Cerebellar nuclear complex (tissue), 1 donor: ENCODE measurements around the gene PTPRM.

ENCODE experiments used
- DNase-seq, 2 experiments: peaks; one replicate each; lab custom pipeline; 2025; lab: John Stamatoyannopoulos, UW

The PTPRM gene

DNA sequence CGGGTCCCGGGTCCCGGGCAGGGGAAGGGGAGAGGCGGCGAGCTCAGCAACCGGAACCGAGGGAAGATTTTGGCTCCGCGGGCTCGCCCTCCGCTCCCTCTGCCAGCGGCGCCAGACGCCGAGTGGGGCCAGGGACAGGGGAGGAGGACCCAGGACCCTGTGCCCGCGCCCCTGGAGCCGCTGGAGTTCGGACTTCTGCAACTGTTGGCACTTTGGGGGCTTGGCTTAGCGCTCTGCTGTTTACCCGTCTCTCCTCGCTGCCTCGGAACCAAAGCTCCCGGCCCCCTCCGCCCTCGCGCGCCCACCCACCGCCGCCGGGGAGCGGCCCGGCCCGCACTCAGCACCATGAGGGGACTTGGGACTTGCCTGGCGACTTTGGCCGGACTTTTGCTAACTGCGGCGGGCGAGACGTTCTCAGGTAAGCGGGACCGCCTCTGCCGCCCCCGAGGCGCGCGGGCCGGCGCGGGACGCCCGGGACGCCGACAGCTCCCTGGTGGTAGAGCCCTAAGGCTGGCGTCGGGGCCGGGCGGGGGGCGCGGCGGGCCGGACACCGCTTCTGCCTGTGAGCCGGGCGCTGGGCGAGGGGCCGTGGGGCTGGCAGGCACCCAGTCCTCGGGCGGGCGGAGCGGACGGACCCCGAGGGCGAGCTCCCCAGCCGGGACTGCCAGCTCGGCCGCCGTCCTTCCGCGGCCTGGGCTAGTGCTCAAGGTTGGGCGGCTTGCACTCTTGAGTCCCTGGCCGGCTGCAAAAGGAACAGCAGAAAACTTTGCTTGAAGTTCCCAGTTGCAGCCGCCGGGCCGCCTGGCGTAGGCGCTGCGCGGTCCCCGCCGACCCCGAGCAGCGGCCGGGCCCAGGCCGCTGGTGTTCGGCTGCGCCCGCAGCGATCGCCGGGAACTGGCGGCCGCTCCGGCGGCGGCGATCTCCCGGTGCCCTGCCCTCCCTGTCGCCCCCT is 634 bp downstream of the PTPRM start:
- no peak for DNase-seq

DNA sequence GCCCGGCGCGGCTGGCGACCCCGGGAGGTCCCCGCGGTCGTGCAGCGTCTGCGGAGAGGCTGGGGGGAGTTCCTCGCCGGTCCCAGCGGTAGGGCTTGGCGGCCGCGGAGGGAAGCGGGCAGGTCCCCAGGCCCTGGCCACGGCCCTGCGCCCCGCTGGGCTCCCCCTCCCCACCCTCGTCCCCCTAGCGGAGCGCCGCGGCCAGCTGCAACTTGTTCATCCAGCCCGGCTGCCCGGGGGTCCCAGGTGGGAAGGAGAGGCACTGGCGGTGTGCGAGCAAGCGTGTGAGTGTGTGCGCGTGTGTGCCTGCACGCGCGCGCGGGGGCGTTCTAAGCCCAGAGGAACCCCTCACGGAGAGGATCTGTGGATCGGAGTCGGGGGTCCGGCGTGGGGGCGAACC is 1.3 kb downstream of the PTPRM start:
- no peak for DNase-seq

DNA sequence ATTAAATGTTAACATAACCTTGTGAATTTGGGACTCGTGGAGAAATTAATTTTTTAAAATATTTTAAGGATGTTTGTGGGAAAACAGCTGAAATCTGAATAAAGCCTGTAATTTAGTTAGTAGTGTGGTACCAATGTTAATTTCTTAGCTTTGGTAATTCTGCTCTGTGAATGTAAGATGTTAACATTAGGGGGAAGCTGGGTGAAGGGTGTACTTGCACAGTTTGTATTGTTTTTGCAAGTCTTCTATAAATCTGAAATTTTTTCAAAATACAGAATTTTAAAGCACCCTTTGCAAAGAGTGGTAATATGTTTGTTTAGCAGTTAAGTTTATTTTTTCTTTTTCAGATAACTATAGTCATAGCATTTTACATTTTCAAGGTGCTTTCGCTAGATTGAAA is 4.5 kb downstream of the PTPRM start:
- DNase-seq: no peak

DNA sequence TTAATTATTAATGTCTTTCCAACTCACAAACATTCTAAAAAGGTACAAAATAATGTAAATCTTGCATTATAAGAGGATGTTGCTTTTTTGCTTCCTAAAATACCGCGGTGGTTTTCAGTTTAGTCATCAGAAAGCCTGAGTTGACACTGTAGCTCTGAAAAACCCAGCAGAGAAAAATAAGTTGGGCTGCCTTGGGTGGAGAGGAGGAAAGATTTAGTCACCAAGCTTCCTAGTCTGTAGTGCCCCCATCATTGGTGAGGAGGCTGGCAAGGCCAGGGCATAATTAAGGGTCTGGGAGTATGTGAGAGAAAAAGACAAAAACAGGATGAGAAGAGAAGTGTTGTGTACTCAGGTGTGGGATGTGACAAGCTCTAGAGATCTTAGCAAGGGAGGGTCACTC is 5.7 kb downstream of the PTPRM start:
- no peak for DNase-seq

DNA sequence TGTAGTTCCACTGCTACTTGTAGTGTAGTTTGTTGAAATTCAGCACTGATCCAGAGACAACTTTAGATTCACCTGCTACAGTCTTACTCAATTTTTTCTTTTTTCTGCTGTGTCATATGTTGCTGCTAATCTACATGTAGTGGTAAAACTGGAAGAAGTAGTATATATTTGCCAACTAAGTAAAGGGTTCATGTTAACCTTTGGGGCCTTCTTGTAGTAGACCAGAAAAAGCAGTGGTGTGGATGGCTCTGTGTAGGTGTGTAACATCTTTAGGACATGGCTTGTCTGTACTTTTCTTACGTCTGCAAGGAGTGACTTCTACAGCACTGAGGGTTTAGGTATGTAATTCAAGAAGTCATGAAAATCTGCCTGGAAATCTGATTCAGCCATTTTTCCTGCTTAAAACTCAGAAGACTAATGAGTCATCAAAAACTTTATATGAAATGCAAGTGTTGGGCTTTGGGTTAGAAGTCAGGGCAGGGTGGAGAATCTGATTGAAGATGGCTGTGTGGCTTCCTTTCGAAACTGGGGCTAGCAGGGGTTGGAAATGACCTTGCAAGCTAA is 8.4 kb downstream of the PTPRM start:
- DNase-seq: no peak

DNA sequence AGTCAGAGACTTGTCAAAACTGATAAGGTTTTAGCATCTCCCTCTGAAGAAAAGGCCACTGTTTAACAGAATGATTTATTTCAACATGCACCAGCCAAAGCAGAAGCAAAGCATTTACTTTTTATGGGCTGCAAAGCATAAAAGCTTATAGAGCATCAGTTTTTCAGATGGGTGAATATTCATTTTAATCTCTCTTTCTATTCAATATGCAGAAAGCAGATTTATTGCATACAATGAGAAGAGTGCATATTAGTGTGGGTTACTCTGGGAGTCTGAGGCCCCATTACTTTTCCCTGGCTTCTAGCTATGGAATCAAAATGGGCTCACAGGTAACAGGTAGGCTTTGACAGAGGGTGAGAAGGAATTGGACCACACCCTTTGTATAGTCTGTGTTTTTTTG is 9.0 kb downstream of the PTPRM start:
- DNase-seq: no peak

DNA sequence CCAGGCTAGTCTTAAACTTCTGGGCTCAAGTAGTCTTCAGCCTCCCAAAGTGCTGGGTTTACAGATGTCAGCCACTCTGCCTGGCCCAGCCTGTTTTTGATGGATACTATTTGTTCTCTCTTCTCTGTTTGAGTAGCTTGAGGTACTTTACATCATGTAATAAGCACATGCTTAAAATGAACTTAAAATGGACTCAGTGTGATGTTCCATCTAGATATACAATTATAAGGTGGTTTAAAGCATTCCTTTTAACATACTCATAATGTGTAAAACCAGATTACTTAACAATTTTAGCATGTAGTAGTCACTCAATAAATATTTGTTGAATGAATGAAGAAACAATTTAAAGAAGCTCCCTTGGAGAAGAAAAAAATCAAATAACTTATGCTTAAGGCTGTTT is 9.6 kb downstream of the PTPRM start:
- DNase-seq: no peak

DNA sequence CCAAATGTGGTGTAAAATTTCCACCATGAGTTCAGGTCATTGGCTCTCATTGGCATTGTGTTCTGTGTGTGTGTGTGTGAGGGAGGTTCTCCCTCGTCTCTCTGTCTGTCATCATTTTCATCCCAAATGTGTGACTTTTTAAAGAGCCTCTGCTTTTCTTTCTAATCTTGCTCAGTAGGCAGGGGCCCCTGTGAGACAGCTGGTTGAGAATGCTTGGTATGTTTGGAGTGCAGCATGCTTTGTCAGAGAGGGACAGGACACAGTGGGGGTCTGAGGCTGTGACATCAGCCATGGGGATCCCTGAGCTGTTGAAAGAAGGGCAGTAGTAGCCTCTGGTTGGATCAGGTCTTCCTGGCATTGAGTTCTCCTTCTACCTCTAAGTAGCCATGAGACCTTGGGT is 10.6 kb downstream of the PTPRM start:
- DNase-seq: no peak

DNA sequence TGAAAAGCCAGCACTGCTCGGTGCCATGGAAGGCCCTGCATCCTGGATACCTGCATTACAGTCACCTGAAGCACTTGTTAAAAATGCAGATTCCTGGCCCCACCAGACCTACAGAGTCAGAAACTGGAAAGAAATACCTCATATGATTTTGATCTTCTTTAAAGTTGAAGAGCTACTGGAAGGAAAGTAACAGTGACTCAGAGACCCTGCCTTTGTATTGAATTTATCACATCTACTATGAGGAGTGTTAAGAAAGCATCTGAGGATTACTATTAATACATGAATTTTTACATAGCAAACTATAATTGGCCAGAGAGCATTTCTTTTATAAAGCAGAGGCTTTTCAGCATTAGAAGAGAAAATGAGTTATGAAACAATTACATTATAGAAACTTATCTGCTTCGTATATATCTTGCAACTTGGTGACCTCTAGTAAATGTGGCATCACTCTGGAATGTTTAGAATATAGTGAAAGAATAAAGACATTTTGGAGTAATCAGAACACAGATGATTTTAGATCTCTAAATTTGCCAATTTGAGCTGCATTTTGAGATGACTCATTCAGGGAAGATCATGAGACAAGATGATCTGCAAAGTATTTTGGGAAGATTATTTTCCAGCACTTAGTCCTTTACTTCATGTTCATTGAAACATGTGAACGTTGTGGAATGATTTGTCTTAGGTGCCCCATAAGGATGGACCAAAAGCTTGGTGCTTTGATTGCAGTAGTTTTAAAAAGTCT is 12.2 kb downstream of the PTPRM start:
- no peak for DNase-seq

DNA sequence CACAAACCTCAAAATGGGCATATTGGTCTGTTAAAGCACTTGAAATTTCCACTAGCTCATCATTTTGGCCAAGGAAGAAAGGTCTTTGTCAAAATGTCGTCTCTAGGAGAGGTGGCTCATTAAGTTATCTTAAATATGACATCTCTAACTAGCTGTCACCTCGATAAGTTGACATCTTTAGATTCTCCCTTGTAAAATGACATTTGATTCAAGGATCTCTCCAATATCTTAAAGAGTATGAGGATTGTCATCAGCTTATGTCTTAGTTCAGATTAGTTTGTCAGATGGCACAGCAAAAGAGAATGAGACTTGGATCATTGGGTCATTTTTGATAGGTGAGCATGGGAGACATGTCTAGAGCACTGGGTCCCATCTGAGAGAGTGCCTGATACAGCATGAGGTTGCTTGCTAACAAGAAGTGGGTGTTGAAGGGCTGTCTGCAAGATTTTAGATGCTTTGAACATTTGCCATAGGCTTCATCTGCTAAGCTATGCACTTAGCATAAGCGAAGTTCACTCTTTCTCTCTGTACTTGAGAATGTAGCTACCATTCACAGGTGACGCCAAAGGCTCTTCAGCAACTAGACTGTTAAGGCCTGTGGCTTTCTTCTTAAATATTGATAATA is 12.9 kb downstream of the PTPRM start:
- no peak for DNase-seq

DNA sequence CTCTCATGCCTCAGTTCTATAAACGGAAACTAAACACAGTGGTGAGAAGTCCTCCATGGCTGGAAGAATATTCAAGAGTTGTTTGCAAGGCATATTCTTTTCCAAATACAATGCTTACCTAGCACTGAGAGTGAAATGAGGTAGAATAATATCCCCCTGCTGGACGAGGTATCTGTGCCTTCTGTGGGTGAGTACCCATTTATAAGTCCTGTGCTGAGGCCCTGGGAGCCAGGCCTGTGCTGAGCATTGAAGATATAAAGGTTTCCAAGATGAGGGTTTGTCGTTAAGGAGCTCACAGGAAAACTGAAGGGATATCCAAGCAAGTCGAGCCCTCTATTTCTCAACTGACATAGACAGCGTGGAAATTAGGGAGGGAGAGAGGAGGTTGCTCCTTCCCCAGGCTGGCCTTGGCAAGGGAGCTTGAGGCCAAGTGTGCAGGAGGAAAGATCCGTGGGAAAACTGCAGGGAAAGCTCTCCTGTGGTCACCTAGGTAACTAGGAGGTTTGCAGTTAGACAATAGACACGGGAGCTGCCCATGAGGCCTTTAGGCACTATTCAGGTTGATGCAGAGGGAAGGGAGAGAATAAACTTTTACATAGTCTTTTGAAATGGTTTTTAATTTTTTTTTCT is 17.6 kb downstream of the PTPRM start:
- no peak for DNase-seq

DNA sequence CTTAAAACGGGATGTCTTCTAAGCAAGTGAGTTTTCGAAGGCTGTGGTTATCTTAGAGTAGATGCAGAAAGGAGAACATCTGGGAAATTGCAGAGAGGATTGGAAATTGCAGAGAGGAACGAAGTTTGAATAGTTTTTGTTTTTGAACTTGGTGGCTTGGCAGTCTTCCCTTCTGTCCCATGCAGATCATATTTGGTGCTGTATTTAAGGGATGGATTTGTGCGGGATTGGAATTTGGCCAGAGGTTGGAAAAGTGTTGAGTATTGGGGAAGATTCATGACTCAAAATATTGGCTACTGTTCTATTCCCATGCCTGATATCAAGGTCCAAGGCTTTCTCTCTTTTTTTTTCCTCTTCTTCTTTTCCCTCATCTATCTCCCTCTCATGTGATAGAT is 18.2 kb downstream of the PTPRM start:
- DNase-seq: no peak

DNA sequence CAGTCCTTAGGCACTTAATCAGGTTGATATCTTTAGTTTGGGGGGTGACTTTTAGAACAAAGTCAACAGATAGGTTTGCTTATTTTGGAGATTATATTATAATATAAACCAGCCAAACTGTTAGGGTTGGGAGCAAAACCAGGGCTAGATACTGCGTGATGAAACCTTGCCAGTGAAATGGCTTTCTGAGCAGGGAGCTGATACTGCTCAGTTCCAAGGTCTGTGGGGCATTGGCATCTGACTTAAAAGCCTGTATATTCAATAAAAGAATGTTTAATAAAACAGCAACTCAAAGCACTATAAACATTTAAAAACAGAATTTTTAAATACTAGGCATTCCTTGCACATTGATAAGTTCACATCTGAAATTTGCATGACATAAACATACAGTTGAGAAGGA is 19.3 kb downstream of the PTPRM start:
- no peak for DNase-seq

DNA sequence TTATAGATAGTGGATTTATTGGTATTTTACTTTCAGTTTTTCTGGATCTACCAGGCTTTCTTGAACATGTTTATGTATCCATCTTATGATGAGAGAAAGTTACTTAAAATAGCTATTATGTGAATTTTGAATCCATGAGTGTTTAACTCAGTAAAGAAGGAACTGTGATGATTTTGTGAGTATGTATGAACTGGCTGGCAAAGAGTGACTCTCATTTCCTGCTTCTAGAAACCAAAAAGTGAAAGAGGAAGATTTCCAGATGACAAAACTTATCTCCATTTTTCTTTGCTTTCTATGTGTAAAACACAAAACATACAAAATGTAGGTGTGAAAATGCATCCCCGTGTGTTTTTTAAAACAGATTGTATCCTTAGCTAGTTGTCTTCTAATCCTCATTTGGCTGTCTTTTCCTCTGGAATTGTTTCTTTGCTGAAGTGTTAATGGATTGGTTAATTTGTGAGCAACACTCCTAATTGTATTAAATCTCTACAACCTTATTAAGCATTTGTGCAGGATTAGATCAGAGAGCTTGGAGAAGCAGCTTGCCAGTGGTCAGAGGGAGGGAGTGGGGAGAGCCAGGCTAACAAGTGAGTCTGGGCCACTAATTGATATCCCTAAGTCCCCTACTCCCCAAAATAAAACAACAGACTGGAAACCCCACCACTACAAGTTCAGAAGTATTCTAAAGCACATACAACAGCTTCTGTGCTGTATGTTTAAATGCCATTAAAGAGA is 23.9 kb downstream of the PTPRM start:
- no peak for DNase-seq

DNA sequence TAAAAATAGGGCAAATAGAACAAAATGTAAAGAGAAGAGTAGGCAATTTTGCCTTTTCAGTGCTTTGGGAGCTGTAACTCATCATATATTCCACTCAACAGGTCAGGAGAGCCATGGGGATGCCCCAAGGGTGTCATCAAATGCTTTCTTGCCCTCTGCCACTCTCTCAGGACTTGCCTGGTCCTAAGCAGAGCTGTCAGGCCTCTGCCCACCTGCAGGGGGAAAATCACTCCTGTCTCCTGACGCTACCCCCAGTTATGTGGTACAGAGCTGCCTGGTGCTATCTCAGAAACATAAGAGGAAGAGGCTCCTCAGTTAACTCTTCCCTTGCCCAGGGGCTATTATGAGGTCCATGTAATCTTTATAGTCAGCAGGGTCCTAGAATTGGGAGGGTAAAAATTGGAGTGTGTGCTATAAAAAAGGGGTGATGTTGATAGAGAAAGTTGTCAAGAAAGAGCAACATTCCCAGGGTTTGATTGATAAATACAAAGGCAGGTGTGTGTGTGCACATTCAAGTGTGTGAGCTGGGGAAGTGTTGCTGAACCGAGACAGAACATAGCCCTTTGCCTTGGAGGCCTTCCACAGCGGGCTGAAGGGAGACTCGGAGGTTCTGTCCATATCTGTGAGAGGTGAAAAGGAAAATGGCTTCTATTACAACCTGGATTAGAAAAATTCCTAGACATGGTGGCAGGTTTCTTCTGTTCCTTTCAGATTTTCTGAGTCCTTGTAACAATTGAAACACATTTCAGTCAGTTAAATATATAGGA is 25.4 kb downstream of the PTPRM start:
- no peak for DNase-seq

DNA sequence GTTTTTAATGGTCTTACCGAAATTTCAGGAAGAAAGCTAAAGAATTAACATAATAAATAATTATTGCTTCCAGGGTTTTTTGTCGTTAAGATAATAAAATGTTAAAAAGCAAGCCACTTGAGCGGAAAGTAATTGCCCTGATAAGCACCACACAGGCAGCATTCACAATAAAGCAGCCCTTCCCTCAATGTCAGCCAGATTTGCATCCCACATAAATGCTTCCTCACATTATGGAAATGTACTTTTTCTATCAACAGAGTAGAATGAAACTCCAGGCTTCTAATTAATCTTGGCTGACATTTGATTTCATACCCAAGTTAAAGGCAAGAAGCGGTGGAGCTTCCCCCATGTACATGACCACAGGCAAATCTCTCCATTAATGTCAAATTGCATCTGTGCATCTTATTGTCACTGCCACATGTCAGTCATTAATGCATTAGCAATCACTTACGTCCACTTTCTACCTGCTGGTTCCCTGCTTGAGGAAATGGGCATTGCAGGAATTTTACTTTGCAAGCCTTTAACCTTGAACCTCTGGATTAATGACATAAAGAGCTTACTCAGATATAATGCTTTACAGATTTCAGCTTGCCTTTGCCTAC is 26.2 kb downstream of the PTPRM start:
- DNase-seq: no peak

DNA sequence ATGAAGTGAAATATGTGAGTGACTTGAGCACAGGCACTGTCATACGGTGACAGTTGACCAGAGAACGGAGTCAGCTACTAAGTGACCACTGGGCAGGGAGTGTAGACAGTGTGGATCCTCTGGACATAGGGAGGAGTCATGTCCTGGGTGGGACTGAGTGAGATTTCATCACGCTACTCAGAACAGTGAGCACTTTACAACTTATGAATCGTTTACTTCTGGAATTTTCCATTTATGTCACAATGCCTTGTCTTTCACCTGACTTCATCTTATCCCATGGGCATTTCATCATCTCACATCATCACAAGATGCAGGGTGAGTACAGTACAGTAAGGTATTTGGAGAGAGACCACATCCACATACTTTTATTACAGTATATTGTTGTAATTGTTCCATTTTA is 29.0 kb downstream of the PTPRM start:
- DNase-seq: no peak

DNA sequence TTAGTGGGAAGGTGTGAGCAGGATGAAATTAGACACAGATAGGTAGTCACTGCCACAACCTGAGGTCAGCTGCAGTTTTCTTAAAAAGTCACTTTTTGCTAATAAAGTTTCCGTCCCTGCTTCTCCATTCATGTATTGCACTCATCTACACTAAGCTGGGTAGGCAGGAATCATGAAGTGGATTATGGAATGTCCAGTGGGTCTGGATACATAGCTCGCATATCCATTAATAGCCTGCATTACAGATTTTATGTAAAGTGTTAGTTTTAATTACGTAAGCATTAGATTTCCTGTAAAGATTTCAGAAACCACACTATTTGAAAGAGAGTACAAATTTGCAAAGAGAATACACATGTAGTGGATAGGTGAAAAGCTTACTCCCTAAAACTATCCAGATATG is 30.4 kb downstream of the PTPRM start:
- no peak for DNase-seq

DNA sequence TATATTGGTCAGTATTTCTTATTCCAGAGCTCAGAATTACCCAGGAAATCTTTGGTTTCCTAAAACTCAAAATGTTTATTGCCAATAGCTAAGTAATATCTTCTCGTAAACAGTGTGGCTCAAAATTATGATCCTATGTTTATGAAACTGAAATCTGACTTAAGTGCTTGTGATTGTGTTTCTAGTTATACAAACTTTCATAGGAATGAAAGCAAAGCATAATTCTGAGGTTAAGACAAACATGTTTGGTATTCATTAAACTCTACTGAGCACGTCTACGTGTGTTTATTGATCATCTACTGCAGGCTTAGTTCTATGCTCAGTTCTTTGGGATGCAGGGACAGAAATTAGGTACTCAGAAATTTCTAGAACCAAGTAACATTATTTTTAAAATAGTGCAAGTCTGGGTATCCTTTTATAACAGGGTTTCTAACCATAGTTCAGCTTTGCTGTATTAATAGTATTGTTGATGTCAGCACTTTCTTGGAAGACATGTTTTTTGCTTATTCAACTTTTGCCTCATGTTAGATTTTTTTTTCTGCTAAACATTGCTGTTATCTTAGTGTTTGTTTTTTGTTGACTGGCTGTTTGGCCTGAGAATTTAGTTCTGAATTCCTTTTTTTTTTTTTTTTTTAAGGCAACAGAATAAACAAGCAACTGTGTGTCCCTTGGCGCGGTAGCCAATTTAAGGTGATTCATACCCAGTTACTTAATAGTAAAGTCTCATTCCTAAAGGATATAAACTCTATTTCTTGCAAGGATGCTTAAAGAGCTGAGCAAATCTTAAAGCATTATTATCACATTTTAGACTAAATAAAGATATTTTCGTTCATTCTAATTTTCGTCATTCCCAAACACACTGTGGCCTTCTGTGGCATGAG is 31.3 kb downstream of the PTPRM start:
- DNase-seq: no peak
